PFSK-1 (cell line): ENCODE results near the gene PNMA8B.

Source experiments
- FOXP2 ChIP-seq: optimal IDR thresholded peaks from 2 replicates; pipeline ENCODE3; 2011; ENCODE audit warnings: borderline replicate concordance, control low read depth, inconsistent platforms; ENCODE audit not compliant: insufficient read depth; ENCODE audit errors: extremely low read length, extremely low read depth
- POLR2AphosphoS5 ChIP-seq: IDR thresholded peaks from 2 replicates; pipeline ENCODE4 v1.6.1; 2012; ENCODE audit warnings: low read depth, mild to moderate bottlenecking, control low read depth, low read length, moderate library complexity
- REST ChIP-seq, 2 experiments: IDR thresholded peaks; 2 replicates each; pipeline versions ENCODE4 v1.6.1 to v1.8.0; 2011 to 2012; ENCODE audit warnings: low read depth in 2 of 2, low read length in 2 of 2, control low read depth in 1 of 2, inconsistent platforms in 1 of 2, mild to moderate bottlenecking in 1 of 2, moderate library complexity in 1 of 2; ENCODE audit not compliant: insufficient read depth in 1 of 2
- SIN3A ChIP-seq: IDR thresholded peaks from 2 replicates; pipeline ENCODE4 v1.6.1; 2012; ENCODE audit warnings: mild to moderate bottlenecking, low read length, moderate library complexity, borderline replicate concordance; ENCODE audit not compliant: insufficient read depth
- TAF1 ChIP-seq: IDR thresholded peaks from 2 replicates; pipeline ENCODE4 v1.6.1; 2012; ENCODE audit warnings: low read length, control low read depth, borderline replicate concordance; ENCODE audit not compliant: insufficient read depth

- TF ChIP-seq SIN3A (no peak), POLR2AphosphoS5 (no peak), REST (IDR thresholded peaks at IDR 0.05; ENCODE audit: insufficient read depth in 1 of 2, low read depth in 2 of 2, low read length in 2 of 2) (no peak), TAF1 (peak; percentile 19; the same call in 1 of the 2 replicates), FOXP2 (peak; percentile 65)
Measured at GRCh38 chr19:46537136-46538097, 41.8 kb upstream of the PNMA8B start.
